WERI-Rb-1 (cell line): ENCODE measurements around the gene RORC.

ENCODE experiments used
- DNase-seq: peaks from one replicate; pipeline ENCODE4 v3.0.0-alpha.2; 2020
- H3K27ac ChIP-seq: fragments of 250-450 bp; sonication (Bioruptor Pico); 2 replicates; pipeline ENCODE4 v1.5.1; 2020; ENCODE audit warnings: mild to moderate bottlenecking, moderate library complexity
- H3K27me3 ChIP-seq: fragments of 250-450 bp; sonication (Bioruptor Pico); 2 replicates; pipeline ENCODE4 v1.5.1; 2021; ENCODE audit warnings: mild to moderate bottlenecking, low read depth, moderate library complexity; ENCODE audit not compliant: insufficient read depth, severe bottlenecking
- H3K36me3 ChIP-seq: fragments of 250-450 bp; sonication (Bioruptor Pico); 2 replicates; pipeline ENCODE4 v1.5.1; 2020; ENCODE audit warnings: mild to moderate bottlenecking, moderate library complexity
- H3K4me3 ChIP-seq: 2 replicates; pipeline ENCODE4 v1.5.1; 2011; ENCODE audit warnings: low read depth, mild to moderate bottlenecking, control low read depth, low read length
- H3K9me3 ChIP-seq: fragments of 250-450 bp; sonication (Bioruptor Pico); 2 replicates; pipeline ENCODE4 v1.5.1; 2021; ENCODE audit warnings: mild to moderate bottlenecking, moderate library complexity; ENCODE audit not compliant: severe bottlenecking
- CTCF ChIP-seq: IDR thresholded peaks from 2 replicates; pipeline ENCODE4 v1.5.1; 2011; ENCODE audit warnings: low read depth, mild to moderate bottlenecking, control low read depth, inconsistent platforms, low read length

Gene RORC

GRCh38 chr1:151763990-151764389 lies 67.6 kb downstream of the RORC start:
- Histone ChIP-seq H3K4me3 (peak overlapping the region; percentile 73), H3K36me3 (peaks cover 33% of the 10 kb centered on the region), H3K27me3 (no peaks in the 10 kb centered on the region), H3K27ac (peak overlapping the region; percentile 78), H3K9me3 (no peaks in the 10 kb centered on the region)
- no peak for TF ChIP-seq CTCF
- no peak for DNase-seq

- no peak for TF ChIP-seq CTCF
- Histone ChIP-seq H3K36me3 (peaks cover 40% of the 10 kb centered on the region), H3K9me3 (no peaks in the 10 kb centered on the region), H3K27ac (peak within 1 kb of the TSS; percentile 78), H3K27me3 (no peaks in the 10 kb centered on the region), H3K4me3 (peak within 1 kb of the TSS; percentile 73)
- DNase-seq = peak; percentile 98
Observed at GRCh38 chr1:151762941-151763921, 68.4 kb downstream of the RORC start, which contains the start of gene MRPL9. Gene MRPL9 (minus strand): TSS chr1:151763496. CDS start chr1:151763479, 17 bp downstream.

- no peak for TF ChIP-seq CTCF
- Histone ChIP-seq H3K27me3 (no peaks in the 10 kb centered on the region), H3K36me3 (peaks cover 63% of the 10 kb centered on the region), H3K9me3 (no peaks in the 10 kb centered on the region), H3K4me3 (no peak overlapping the region), H3K27ac (no peak overlapping the region)
- DNase-seq = no peak
Observed at GRCh38 chr1:151760597-151761385, 70.8 kb downstream of the RORC start.

GRCh38 chr1:151759241-151759640 lies 72.4 kb downstream of the RORC start:
- peaks cover 73% of the 10 kb centered on the region for H3K36me3 ChIP-seq
- H3K27ac ChIP-seq = no peak overlapping the region
- no peaks in the 10 kb centered on the region for H3K9me3 ChIP-seq
- H3K27me3 ChIP-seq = no peaks in the 10 kb centered on the region
- DNase-seq = no peak
- no peak for TF ChIP-seq CTCF
- no peak overlapping the region for H3K4me3 ChIP-seq

- Histone ChIP-seq H3K27ac (no peak overlapping the region), H3K9me3 (no peaks in the 10 kb centered on the region), H3K36me3 (peaks cover 61% of the 10 kb centered on the region), H3K27me3 (no peaks in the 10 kb centered on the region), H3K4me3 (no peak overlapping the region)
- DNase-seq = no peak
- TF ChIP-seq CTCF = no peak
Observed at GRCh38 chr1:151756291-151756690, 75.3 kb downstream of the RORC start.
